Kidney epithelial cell (primary cell): ENCODE data around the gene NAA40. TPM values are rescaled to one million over a fixed set of nuclear protein-coding genes. Genes with fewer than 3 reads are reported as not detected.

ENCODE experiments used
- DNase-seq: peaks from one replicate; pipeline ENCODE4 v3.0.0-alpha.2; 2010; ENCODE audit warnings: low read depth
- H3K27me3 ChIP-seq: 2 replicates; pipeline ENCODE4 v1.6.0; 2011; ENCODE audit warnings: low read length; ENCODE audit not compliant: control insufficient read depth, insufficient read depth
- H3K36me3 ChIP-seq: 2 replicates; pipeline ENCODE4 v1.5.1; 2011; ENCODE audit warnings: low read length; ENCODE audit not compliant: control insufficient read depth, insufficient read depth
- H3K4me3 ChIP-seq: 2 replicates; pipeline ENCODE4 v1.5.1; 2011; ENCODE audit warnings: low read depth, mild to moderate bottlenecking, control low read depth, low read length
- total RNA-seq: library from RNA; depleted of rRNA; stranded (reverse); fragments of >200 nt; gene quantifications from 2 replicates; pipeline ENCODE4 v1.2.3, GENCODE V29; 2015
- TF ChIP-seq, protein P1 (sequence below): IDR thresholded peaks from 2 replicates; pipeline ENCODE4 v1.5.1; 2011; ENCODE audit warnings: mild to moderate bottlenecking, moderate library complexity, low read length, control low read depth, inconsistent platforms; ENCODE audit not compliant: insufficient read depth, poor library complexity, severe bottlenecking

The NAA40 gene
- total RNA-seq, 1 donor from 2014 or later = 15.6 TPM

GRCh38 chr11:64003807-64004589 is 65.2 kb downstream of the NAA40 start:
- DNase-seq = no peak
- Histone ChIP-seq H3K27me3 (peaks cover 47% of the 10 kb centered on the region), H3K36me3 (no peaks in the 10 kb centered on the region), H3K4me3 (no peak overlapping the region)
- TF ChIP-seq, protein P1, sequence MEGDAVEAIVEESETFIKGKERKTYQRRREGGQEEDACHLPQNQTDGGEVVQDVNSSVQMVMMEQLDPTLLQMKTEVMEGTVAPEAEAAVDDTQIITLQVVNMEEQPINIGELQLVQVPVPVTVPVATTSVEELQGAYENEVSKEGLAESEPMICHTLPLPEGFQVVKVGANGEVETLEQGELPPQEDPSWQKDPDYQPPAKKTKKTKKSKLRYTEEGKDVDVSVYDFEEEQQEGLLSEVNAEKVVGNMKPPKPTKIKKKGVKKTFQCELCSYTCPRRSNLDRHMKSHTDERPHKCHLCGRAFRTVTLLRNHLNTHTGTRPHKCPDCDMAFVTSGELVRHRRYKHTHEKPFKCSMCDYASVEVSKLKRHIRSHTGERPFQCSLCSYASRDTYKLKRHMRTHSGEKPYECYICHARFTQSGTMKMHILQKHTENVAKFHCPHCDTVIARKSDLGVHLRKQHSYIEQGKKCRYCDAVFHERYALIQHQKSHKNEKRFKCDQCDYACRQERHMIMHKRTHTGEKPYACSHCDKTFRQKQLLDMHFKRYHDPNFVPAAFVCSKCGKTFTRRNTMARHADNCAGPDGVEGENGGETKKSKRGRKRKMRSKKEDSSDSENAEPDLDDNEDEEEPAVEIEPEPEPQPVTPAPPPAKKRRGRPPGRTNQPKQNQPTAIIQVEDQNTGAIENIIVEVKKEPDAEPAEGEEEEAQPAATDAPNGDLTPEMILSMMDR = no peak

GRCh38 chr11:64004590-64004984 is 65.8 kb downstream of the NAA40 start:
- Histone ChIP-seq H3K36me3 (no peaks in the 10 kb centered on the region), H3K27me3 (peaks cover 46% of the 10 kb centered on the region), H3K4me3 (no peak overlapping the region)
- no peak for DNase-seq
- TF ChIP-seq, protein P1 = no peak

- Histone ChIP-seq H3K27me3 (peaks cover 40% of the 10 kb centered on the region), H3K4me3 (no peak overlapping the region), H3K36me3 (no peaks in the 10 kb centered on the region)
- TF ChIP-seq, protein P1 = no peak
- DNase-seq = no peak
Measured at GRCh38 chr11:64005691-64006090, 66.9 kb downstream of the NAA40 start.

GRCh38 chr11:64006398-64006797 is 67.6 kb downstream of the NAA40 start:
- H3K27me3 ChIP-seq = peaks cover 33% of the 10 kb centered on the region
- TF ChIP-seq, protein P1 = no peak
- H3K36me3 ChIP-seq = no peaks in the 10 kb centered on the region
- no peak overlapping the region for H3K4me3 ChIP-seq
- DNase-seq = no peak

Other genes with a start within 250 kb of the NAA40 start
- gene ZFTA, start 170.2 kb upstream of the NAA40 start, total RNA-seq = 25.1 and 59.3 TPM in 2 replicates
- gene SPINDOC, start 125.5 kb upstream of the NAA40 start, total RNA-seq = 40.5 and 41.4 TPM in 2 replicates
- 40.1 and 45.2 TPM in 2 replicates for gene MARK2, start 99.9 kb upstream of the NAA40 start, total RNA-seq
- 7.8 and 11.5 TPM in 2 replicates for gene RCOR2, start 21.8 kb upstream of the NAA40 start, total RNA-seq
- 282 and 377 TPM in 2 replicates for gene COX8A, start 35.6 kb downstream of the NAA40 start, total RNA-seq
- 100.0 and 119 TPM in 2 replicates for gene OTUB1, start 47.4 kb downstream of the NAA40 start, total RNA-seq
- gene FLRT1, start 96.9 kb downstream of the NAA40 start, total RNA-seq = 0.13 and 0.14 TPM in 2 replicates
- gene MACROD1, start 227.1 kb downstream of the NAA40 start, total RNA-seq = 12.3 and 23.5 TPM in 2 replicates
- gene STIP1, start 247.2 kb downstream of the NAA40 start, total RNA-seq = 138 and 148 TPM in 2 replicates